ENCODE data around the gene KCNIP2. TPM values are rescaled to one million over a fixed set of nuclear protein-coding genes. Genes with fewer than 3 reads are reported as not detected.

The KCNIP2 gene
- total RNA-seq, 2 donors from 2014 or later: 2.8 to 3.0 TPM

- peak overlapping the region; percentile 62 for H3K27ac Mint-ChIP-seq
- no peak for DNase-seq
- Histone ChIP-seq H3K4me1 (ENCODE audit: control insufficient read depth, insufficient read depth, low read length) (no peaks in the 10 kb centered on the region), H3K9me3 (ENCODE audit: control insufficient read depth, low read length) (no peaks in the 10 kb centered on the region), H3K4me3 (ENCODE audit: low read length) (peak overlapping the region; percentile 96), H3K9ac (ENCODE audit: extremely low read depth, low read length, poor library complexity, severe bottlenecking) (peak overlapping the region; percentile 99), H3K27ac (ENCODE audit: low read depth, low read length) (no peak overlapping the region), H3K27me3 (ENCODE audit: control insufficient read depth, insufficient read depth, low read length, poor library complexity, severe bottlenecking) (no peaks in the 10 kb centered on the region), H3K36me3 (ENCODE audit: control insufficient read depth, insufficient read depth, low read length) (peaks cover 23% of the 10 kb centered on the region)
- TF ChIP-seq CTCF (conservative IDR thresholded peaks at IDR 0.05): no peak
- 0 to 1% methylated on average over 4 to 5 of the region's 5 CpGs for WGBS, 2 experiments (ENCODE audit: insufficient coverage in 1 of 2, insufficient read length in 1 of 2)
- peak overlapping the region; percentile 96 for H3K4me3 Mint-ChIP-seq
- no peaks in the 10 kb centered on the region for H3K9me3 Mint-ChIP-seq
- H3K36me3 Mint-ChIP-seq (ENCODE audit: low read depth): peaks cover 20% of the 10 kb centered on the region
- H3K27me3 Mint-ChIP-seq (ENCODE audit: insufficient read depth): no peaks in the 10 kb centered on the region
- H3K4me1 Mint-ChIP-seq: peaks cover 19% of the 10 kb centered on the region
Measured at GRCh38 chr10:101816376-101816775, 27.2 kb downstream of the KCNIP2 start.

- peak overlapping the region; percentile 96 for H3K4me3 ChIP-seq (ENCODE audit: low read length)
- peaks cover 41% of the 10 kb centered on the region for H3K36me3 ChIP-seq (ENCODE audit: control insufficient read depth, insufficient read depth, low read length)
- no peaks in the 10 kb centered on the region for H3K27me3 ChIP-seq (ENCODE audit: control insufficient read depth, insufficient read depth, low read length, poor library complexity, severe bottlenecking)
- no peaks in the 10 kb centered on the region for H3K9me3 ChIP-seq (ENCODE audit: control insufficient read depth, low read length)
- no peaks in the 10 kb centered on the region for H3K9me3 Mint-ChIP-seq
- H3K4me1 ChIP-seq (ENCODE audit: control insufficient read depth, insufficient read depth, low read length): no peaks in the 10 kb centered on the region
- H3K4me1 Mint-ChIP-seq: peaks cover 19% of the 10 kb centered on the region
- peaks cover 34% of the 10 kb centered on the region for H3K36me3 Mint-ChIP-seq (ENCODE audit: low read depth)
- no peak for TF ChIP-seq CTCF (conservative IDR thresholded peaks at IDR 0.05)
- DNase-seq: no peak
- peak overlapping the region; percentile 96 for H3K4me3 Mint-ChIP-seq
- 88% methylated on average over 6 to 8 of the region's 8 CpGs for WGBS, 2 experiments (ENCODE audit: insufficient coverage in 1 of 2, insufficient read length in 1 of 2)
- H3K27ac Mint-ChIP-seq: peak overlapping the region; percentile 89
- H3K9ac ChIP-seq (ENCODE audit: extremely low read depth, low read length, poor library complexity, severe bottlenecking): no peak overlapping the region
- H3K27me3 Mint-ChIP-seq (ENCODE audit: insufficient read depth): no peaks in the 10 kb centered on the region
- H3K27ac ChIP-seq (ENCODE audit: low read depth, low read length): no peak overlapping the region
Measured at GRCh38 chr10:101814466-101815071, 29.0 kb downstream of the KCNIP2 start.

GRCh38 chr10:101812606-101813005 is 31.0 kb downstream of the KCNIP2 start:
- Histone ChIP-seq H3K9ac (ENCODE audit: extremely low read depth, low read length, poor library complexity, severe bottlenecking) (no peak overlapping the region), H3K36me3 (ENCODE audit: control insufficient read depth, insufficient read depth, low read length) (peaks cover 61% of the 10 kb centered on the region), H3K9me3 (ENCODE audit: control insufficient read depth, low read length) (peaks cover 2% of the 10 kb centered on the region), H3K27ac (ENCODE audit: low read depth, low read length) (no peak overlapping the region), H3K27me3 (ENCODE audit: control insufficient read depth, insufficient read depth, low read length, poor library complexity, severe bottlenecking) (no peaks in the 10 kb centered on the region), H3K4me3 (ENCODE audit: low read length) (no peak overlapping the region), H3K4me1 (ENCODE audit: control insufficient read depth, insufficient read depth, low read length) (no peaks in the 10 kb centered on the region)
- no peak overlapping the region for H3K27ac Mint-ChIP-seq
- H3K4me3 Mint-ChIP-seq: no peak overlapping the region
- peaks cover 15% of the 10 kb centered on the region for H3K4me1 Mint-ChIP-seq
- no peaks in the 10 kb centered on the region for H3K27me3 Mint-ChIP-seq (ENCODE audit: insufficient read depth)
- no peak for DNase-seq
- TF ChIP-seq CTCF (conservative IDR thresholded peaks at IDR 0.05): no peak
- WGBS, 2 experiments (ENCODE audit: insufficient coverage in 1 of 2, insufficient read length in 1 of 2): 94 to 96% methylated on average over 3 to 4 of the region's 4 CpGs
- H3K36me3 Mint-ChIP-seq (ENCODE audit: low read depth): peaks cover 52% of the 10 kb centered on the region
- H3K9me3 Mint-ChIP-seq: no peaks in the 10 kb centered on the region

Data from endodermal cell (in vitro differentiated cells).